ENCODE results near the gene KIF13A. TPM values are rescaled to one million over a fixed set of nuclear protein-coding genes. Genes with fewer than 3 reads are reported as not detected.

KIF13A gene
- total RNA-seq, 4 donors from 2014 or later = 63.8 to 86.3 (median 78.2) TPM

DNA sequence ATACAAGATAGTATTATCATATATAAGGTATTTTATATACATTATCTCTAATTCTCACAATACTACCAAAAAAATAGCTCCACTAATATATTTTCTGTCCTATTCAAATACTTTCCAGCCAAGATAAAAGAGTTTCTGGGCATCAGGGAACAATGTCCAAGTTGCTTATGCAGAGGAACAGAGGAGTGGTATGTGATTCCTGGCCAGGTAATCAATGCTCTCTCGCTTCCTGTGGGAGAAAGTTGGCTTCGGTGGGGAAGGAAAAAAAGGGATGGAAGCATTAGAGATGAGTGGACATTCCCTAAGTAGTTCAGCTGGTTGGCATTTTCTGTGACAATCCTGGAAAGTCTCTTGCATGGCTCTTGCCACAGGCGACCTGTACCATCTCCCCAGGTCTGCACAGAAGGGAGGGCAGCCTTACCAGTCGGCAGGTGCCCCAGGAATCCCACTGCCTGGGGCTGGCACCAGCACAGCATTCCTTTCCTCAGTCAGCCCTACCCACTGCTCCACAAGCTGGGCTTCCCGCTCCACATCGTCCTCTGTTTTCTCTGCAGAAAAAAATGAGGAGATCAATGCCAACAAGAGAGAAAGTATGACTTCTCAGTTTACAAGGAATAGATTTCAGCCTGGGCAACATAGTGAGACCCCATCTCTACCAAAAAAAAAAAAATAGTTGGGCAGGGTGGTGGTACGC is 202.2 kb downstream of the KIF13A start:
- no peak for DNase-seq (ENCODE audit: extremely low spot score)
- Histone ChIP-seq H3K4me3 (no peak overlapping the region), H3K36me3 (peaks cover 36 to 97% (median 93%) of the 10 kb centered on the region in 4 donors), H3K27ac (replicated peaks in 1 of 4) (no peak overlapping the region), H3K4me1 (no peaks in the 10 kb centered on the region), H3K9me3 (no peaks in the 10 kb centered on the region), H3K27me3 (no peaks in the 10 kb centered on the region)
- 89% methylated on average over 6 of the region's 7 CpGs for WGBS
- intact Hi-C loops (cut with DNase I) = no loop called here
- TF ChIP-seq, protein P1, sequence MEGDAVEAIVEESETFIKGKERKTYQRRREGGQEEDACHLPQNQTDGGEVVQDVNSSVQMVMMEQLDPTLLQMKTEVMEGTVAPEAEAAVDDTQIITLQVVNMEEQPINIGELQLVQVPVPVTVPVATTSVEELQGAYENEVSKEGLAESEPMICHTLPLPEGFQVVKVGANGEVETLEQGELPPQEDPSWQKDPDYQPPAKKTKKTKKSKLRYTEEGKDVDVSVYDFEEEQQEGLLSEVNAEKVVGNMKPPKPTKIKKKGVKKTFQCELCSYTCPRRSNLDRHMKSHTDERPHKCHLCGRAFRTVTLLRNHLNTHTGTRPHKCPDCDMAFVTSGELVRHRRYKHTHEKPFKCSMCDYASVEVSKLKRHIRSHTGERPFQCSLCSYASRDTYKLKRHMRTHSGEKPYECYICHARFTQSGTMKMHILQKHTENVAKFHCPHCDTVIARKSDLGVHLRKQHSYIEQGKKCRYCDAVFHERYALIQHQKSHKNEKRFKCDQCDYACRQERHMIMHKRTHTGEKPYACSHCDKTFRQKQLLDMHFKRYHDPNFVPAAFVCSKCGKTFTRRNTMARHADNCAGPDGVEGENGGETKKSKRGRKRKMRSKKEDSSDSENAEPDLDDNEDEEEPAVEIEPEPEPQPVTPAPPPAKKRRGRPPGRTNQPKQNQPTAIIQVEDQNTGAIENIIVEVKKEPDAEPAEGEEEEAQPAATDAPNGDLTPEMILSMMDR (IDR thresholded peaks at IDR 0.05) = no peak
- TF ChIP-seq POLR2A (IDR thresholded peaks at IDR 0.05; ENCODE audit: low read depth) = no peak
- no peak for TF ChIP-seq POLR2AphosphoS5 (IDR thresholded peaks at IDR 0.05)
- no peak for TF ChIP-seq EP300 (IDR thresholded peaks at IDR 0.05)

DNA sequence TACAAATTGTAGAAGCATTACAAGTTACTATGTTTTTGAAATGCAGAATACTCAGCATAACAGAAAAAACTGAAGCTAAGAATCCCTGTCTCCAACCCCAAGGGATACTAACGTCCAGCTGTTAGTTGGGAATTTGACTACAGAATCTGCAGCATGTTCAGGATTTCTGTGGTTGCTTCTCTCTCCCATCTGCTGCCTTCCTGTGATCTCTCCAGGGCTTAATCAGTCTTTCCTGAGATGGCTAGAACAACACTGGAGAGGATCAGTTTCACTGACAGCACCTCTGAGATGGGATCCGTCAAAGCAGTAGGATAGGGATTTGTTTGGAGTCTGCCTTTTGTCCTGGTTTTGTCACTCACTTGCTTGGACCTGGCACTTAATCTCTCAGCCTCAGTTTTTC is 207.4 kb downstream of the KIF13A start:
- no peak for DNase-seq (ENCODE audit: extremely low spot score)
- Histone ChIP-seq H3K36me3 (peaks cover 65 to 100% (median 95%) of the 10 kb centered on the region in 4 donors), H3K4me3 (no peak overlapping the region), H3K27me3 (no peaks in the 10 kb centered on the region), H3K27ac (replicated peaks in 1 of 4) (no peak overlapping the region), H3K9me3 (no peaks in the 10 kb centered on the region), H3K4me1 (no peaks in the 10 kb centered on the region)
- no peak for TF ChIP-seq POLR2AphosphoS5 (IDR thresholded peaks at IDR 0.05)
- no peak for TF ChIP-seq POLR2A (IDR thresholded peaks at IDR 0.05; ENCODE audit: low read depth)
- TF ChIP-seq, protein P1 (IDR thresholded peaks at IDR 0.05) = no peak
- TF ChIP-seq EP300 (IDR thresholded peaks at IDR 0.05) = no peak
- 64% methylated on average over 2 of the region's 2 CpGs for WGBS
- intact Hi-C loops (cut with DNase I) = no loop called here

DNA sequence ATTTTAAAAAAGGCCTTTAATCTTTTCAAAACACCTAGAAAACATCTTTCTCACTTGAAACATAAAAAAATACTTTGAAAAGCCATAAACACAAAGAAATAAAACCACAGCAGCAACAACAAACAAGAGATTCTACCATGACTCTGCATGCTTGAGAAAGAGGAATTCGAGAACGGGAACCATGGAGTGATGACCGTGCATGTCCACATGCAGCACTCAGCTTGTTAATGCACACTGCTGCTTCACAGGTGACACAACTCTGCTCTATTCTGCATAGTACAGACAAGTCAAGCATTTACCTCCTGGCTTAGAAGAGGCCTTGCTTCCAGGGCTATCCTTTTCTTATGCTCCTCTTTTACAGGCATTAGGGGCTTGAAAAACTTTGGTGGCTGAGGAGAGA is 215.8 kb downstream of the KIF13A start:
- no peaks in the 10 kb centered on the region for H3K9me3 ChIP-seq
- TF ChIP-seq POLR2A (IDR thresholded peaks at IDR 0.05; ENCODE audit: low read depth) = no peak
- TF ChIP-seq, protein P1 (IDR thresholded peaks at IDR 0.05) = no peak
- TF ChIP-seq EP300 (IDR thresholded peaks at IDR 0.05) = no peak
- no peak for TF ChIP-seq POLR2AphosphoS5 (IDR thresholded peaks at IDR 0.05)
- no peak overlapping the region for H3K27ac ChIP-seq (replicated peaks in 1 of 4)
- 86% methylated on average over 3 of the region's 3 CpGs for WGBS
- peaks cover 60 to 98% (median 83%) of the 10 kb centered on the region in 4 donors for H3K36me3 ChIP-seq
- DNase-seq (ENCODE audit: extremely low spot score) = no peak
- H3K27me3 ChIP-seq = no peaks in the 10 kb centered on the region
- H3K4me1 ChIP-seq = no peaks in the 10 kb centered on the region
- intact Hi-C loops (cut with DNase I) = loop anchor here (10.0 kb wide), 1 partner anchor 137 kb away; no protein-coding TSS in a partner anchor
- no peak overlapping the region for H3K4me3 ChIP-seq

DNA sequence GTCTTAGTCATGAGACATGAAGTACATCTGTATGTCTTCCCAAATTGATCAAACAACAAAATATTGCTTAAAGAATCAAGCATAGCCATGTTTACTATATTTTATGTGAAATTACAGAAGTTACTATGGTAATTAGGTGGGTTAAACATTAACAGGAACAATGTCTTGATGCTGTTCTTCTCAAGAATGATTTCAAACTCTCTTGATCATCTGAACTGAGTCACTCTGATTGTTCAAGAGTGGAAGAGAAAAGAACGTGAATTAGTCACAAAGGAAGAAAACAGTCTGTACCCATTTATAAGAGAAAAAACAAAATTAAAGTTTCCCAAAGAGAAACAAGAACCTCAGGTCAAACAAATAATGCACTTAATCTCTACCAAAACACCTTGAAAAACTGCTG is 218.6 kb downstream of the KIF13A start:
- peaks cover 48 to 98% (median 76%) of the 10 kb centered on the region in 4 donors for H3K36me3 ChIP-seq
- intact Hi-C loops (cut with DNase I) = no loop called here
- TF ChIP-seq, protein P1 (IDR thresholded peaks at IDR 0.05) = no peak
- TF ChIP-seq POLR2AphosphoS5 (IDR thresholded peaks at IDR 0.05) = no peak
- TF ChIP-seq POLR2A (IDR thresholded peaks at IDR 0.05; ENCODE audit: low read depth) = no peak
- no peak for TF ChIP-seq EP300 (IDR thresholded peaks at IDR 0.05)

More for the DNA sequence above, 218.6 kb downstream of the KIF13A start:
- no peaks in the 10 kb centered on the region for H3K27me3 ChIP-seq
- H3K4me1 ChIP-seq = no peaks in the 10 kb centered on the region
- 81% methylated on average over 1 of the region's 1 CpG for WGBS
- H3K4me3 ChIP-seq = no peak overlapping the region
- H3K27ac ChIP-seq (replicated peaks in 1 of 4) = no peak overlapping the region
- H3K9me3 ChIP-seq = no peaks in the 10 kb centered on the region
- DNase-seq (ENCODE audit: extremely low spot score) = no peak
